Endothelial cell of umbilical vein (primary cell): ENCODE results near the gene GAGE12H. TPM values are rescaled to one million over a fixed set of nuclear protein-coding genes. Genes with fewer than 3 reads are reported as not detected.
"Not testable (repeated sequence)": the region's sequence is repeated elsewhere in the genome, so short reads cannot be mapped to it uniquely, and the experiment has no call there.

ENCODE experiments used
- BruUV-seq: library from RNA; stranded (reverse); fragments of 400-500 nt; replicated peaks from 2 replicates; lab custom pipeline; 2021; lab: Mats Ljungman, UMichigan
- CTCF ChIA-PET: fragments of 300-600, 350-600 bp; sonication (Branson Sonifier 250); formaldehyde crosslinking; loops from one replicate; lab custom pipeline; 2021; ENCODE audit warnings: antibody characterized with exemption, inconsistent platforms; lab: Charles Lee
- POLR2A ChIA-PET: fragments of 300-600, 350-600 bp; sonication (Branson Sonifier 250); formaldehyde crosslinking; loops from one replicate; lab custom pipeline; 2021; ENCODE audit warnings: antibody characterized with exemption, inconsistent platforms; lab: Charles Lee
- DNase-seq: peaks from one replicate; pipeline ENCODE4 v3.0.0-alpha.2; 2011; ENCODE audit warnings: low read depth, low spot score
- FAIRE-seq: peaks from 2 replicates; lab custom pipeline; 2011; peaks lifted over from hg19 to GRCh38; lab: Jason Lieb, UNC
- H2AFZ ChIP-seq: 2 replicates; pipeline ENCODE4 v1.6.0; 2012; ENCODE audit warnings: low read depth, low read length, control low read depth, inconsistent platforms
- H3K27ac ChIP-seq: 2 replicates; pipeline ENCODE4 v1.5.1; 2011; ENCODE audit warnings: low read depth, mild to moderate bottlenecking, control low read depth, low read length, moderate library complexity; ENCODE audit not compliant: insufficient read depth
- H3K27me3 ChIP-seq, 2 experiments: 2 replicates each; pipeline versions ENCODE4 v1.6.0 to v1.6.1; 2011; ENCODE audit warnings: low read length in 2 of 2, mixed read lengths in 1 of 2; ENCODE audit not compliant: control insufficient read depth in 2 of 2, insufficient read depth in 2 of 2
- H3K36me3 ChIP-seq, 2 experiments: 2 replicates in 1 of 2; 3 replicates in 1 of 2; pipeline ENCODE4 v1.5.1; 2011; ENCODE audit warnings: low read length in 2 of 2, mild to moderate bottlenecking in 1 of 2, moderate library complexity in 1 of 2; ENCODE audit not compliant: control insufficient read depth in 2 of 2, insufficient read depth in 2 of 2; ENCODE audit errors: extremely low read depth in 1 of 2
- H3K4me1 ChIP-seq: 3 replicates; pipeline ENCODE4 v1.5.1; 2011; ENCODE audit warnings: mild to moderate bottlenecking, low read length; ENCODE audit not compliant: control insufficient read depth, insufficient read depth; ENCODE audit errors: extremely low read depth
- H3K4me2 ChIP-seq: 2 replicates; pipeline ENCODE4 v1.6.1; 2011; ENCODE audit warnings: low read length, control low read depth, mixed read lengths; ENCODE audit not compliant: insufficient read depth
- H3K4me3 ChIP-seq, 3 experiments: fragments of 200-600 bp in 1 of 3; sonication (generic), shearing (Covaris generic) in 1 of 3; replicated peaks in 1 of 3; 2 replicates each; pipeline ENCODE4 v1.5.1; 2011 to 2016; ENCODE audit warnings: control low read depth in 3 of 3, low read length in 3 of 3, mild to moderate bottlenecking in 2 of 3, inconsistent platforms in 1 of 3, low read depth in 1 of 3, moderate library complexity in 1 of 3; ENCODE audit not compliant: insufficient read depth in 1 of 3
- H3K79me2 ChIP-seq: 2 replicates; pipeline ENCODE4 v1.6.0; 2012; ENCODE audit warnings: low read length, inconsistent platforms; ENCODE audit not compliant: control insufficient read depth, insufficient read depth
- H3K9ac ChIP-seq: replicated peaks from 2 replicates; pipeline ENCODE3; 2011; ENCODE audit warnings: low read length, control low read depth; ENCODE audit not compliant: insufficient read depth; ENCODE audit errors: extremely low read depth
- H3K9me1 ChIP-seq: replicated peaks from 3 replicates; pipeline ENCODE4 v1.6.0; 2011; ENCODE audit warnings: mild to moderate bottlenecking, low read length; ENCODE audit not compliant: control insufficient read depth, insufficient read depth; ENCODE audit errors: extremely low read depth
- H3K9me3 ChIP-seq: replicated peaks from 2 replicates; pipeline ENCODE4 v1.5.1; 2012; ENCODE audit warnings: low read length, inconsistent platforms; ENCODE audit not compliant: control insufficient read depth, insufficient read depth
- H4K20me1 ChIP-seq: replicated peaks from 2 replicates; pipeline ENCODE3; 2011; ENCODE audit warnings: mild to moderate bottlenecking, low read length; ENCODE audit not compliant: control insufficient read depth, insufficient read depth; ENCODE audit errors: extremely low read depth
- dilution Hi-C: fragments of 300-500 bp; cut with MboI; formaldehyde crosslinking; loops from one replicate; pipeline ENCODE4 v1.15.0; 2019; ENCODE audit warnings: low sequenced_read_pairs; ENCODE audit not compliant: extremely low pct_ligation_motif_present
- intact Hi-C: fragments of 100-400 bp; cut with micrococcal nuclease; formaldehyde crosslinking; loops from one replicate; pipeline ENCODE4 v1.10.0; 2022
- polyA plus RNA-seq, 4 experiments: library from polyadenylated mRNA; depleted of rRNA in 3 of 4; stranded (reverse) in 3 of 4; unstranded in 1 of 4; fragments of >200 nt; gene quantifications; 2 replicates each; pipeline versions ENCODE4 v1.2.1 to v1.2.3, GENCODE V29; 2011 to 2012; ENCODE audit warnings: missing spikeins in 1 of 4
- total RNA-seq: library from RNA; stranded (reverse); gene quantifications from 2 replicates; pipeline ENCODE4 v1.2.3, GENCODE V29; 2021

The GAGE12H gene
- total and polyA plus RNA-seq, 2 donors (not counting 3 experiments of a cell fraction or from before 2014, with no cell fraction given) = not detected

DNA sequence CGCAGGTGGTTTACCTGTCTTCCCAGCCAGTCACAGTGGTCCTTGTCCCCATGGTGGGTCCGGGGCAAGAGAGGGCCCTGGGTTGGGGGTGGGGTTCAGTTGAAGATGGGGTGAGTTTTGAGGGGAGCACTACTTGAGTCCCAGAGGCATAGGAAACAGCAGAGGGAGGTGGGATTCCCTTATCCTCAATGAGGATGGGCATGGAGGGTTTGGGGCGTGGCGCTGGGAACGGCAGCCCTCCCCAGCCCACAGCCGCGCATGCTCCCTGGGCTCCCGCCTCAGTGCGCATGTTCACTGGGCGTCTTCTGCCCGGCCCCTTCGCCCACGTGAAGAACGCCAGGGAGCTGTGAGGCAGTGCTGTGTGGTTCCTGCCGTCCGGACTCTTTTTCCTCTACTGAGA is 19.2 kb upstream of the GAGE12H start, which contains the start of gene GAGE12F:
GAGE12F (plus strand) TSS at position 301 of the 400 bp plus-strand sequence. CDS start 1,155 bp downstream, outside the sequence.
- BruUV-seq, FAIRE-seq, H3K9ac ChIP-seq, H3K79me2 ChIP-seq, H3K4me3 ChIP-seq, H4K20me1 ChIP-seq, H3K4me1 ChIP-seq, CTCF ChIA-PET, intact Hi-C loops, H3K4me2 ChIP-seq, H2AFZ ChIP-seq, H3K27me3 ChIP-seq, DNase-seq, H3K27ac ChIP-seq, H3K9me1 ChIP-seq, POLR2A ChIA-PET, dilution Hi-C loops, H3K36me3 ChIP-seq, H3K9me3 ChIP-seq: not testable (repeated sequence)

- H3K4me3 ChIP-seq, DNase-seq, H2AFZ ChIP-seq, H4K20me1 ChIP-seq, H3K4me2 ChIP-seq, H3K79me2 ChIP-seq, H3K36me3 ChIP-seq, H3K9me1 ChIP-seq, H3K27ac ChIP-seq, FAIRE-seq, dilution Hi-C loops, POLR2A ChIA-PET, H3K9ac ChIP-seq, H3K4me1 ChIP-seq, H3K9me3 ChIP-seq, CTCF ChIA-PET, intact Hi-C loops, H3K27me3 ChIP-seq, BruUV-seq: not testable (repeated sequence)
Measured at GRCh38 chrX:49568728-49569127, 11.0 kb upstream of the GAGE12H start.

- H3K9me1 ChIP-seq, H3K79me2 ChIP-seq, H3K9me3 ChIP-seq, FAIRE-seq, H3K4me3 ChIP-seq, H3K4me1 ChIP-seq, BruUV-seq, intact Hi-C loops, H4K20me1 ChIP-seq, POLR2A ChIA-PET, H3K36me3 ChIP-seq, H2AFZ ChIP-seq, H3K27ac ChIP-seq, H3K4me2 ChIP-seq, DNase-seq, dilution Hi-C loops, H3K9ac ChIP-seq, H3K27me3 ChIP-seq, CTCF ChIA-PET: not testable (repeated sequence)
Measured at GRCh38 chrX:49569152-49569551, 10.6 kb upstream of the GAGE12H start.

DNA sequence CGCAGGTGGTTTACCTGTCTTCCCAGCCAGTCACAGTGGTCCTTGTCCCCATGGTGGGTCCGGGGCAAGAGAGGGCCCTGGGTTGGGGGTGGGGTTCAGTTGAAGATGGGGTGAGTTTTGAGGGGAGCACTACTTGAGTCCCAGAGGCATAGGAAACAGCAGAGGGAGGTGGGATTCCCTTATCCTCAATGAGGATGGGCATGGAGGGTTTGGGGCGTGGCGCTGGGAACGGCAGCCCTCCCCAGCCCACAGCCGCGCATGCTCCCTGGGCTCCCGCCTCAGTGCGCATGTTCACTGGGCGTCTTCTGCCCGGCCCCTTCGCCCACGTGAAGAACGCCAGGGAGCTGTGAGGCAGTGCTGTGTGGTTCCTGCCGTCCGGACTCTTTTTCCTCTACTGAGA is 9.6 kb upstream of the GAGE12H start, which contains the start of gene GAGE12G:
GAGE12G (plus strand) TSS at position 301 of the 400 bp plus-strand sequence. CDS start 1,155 bp downstream, outside the sequence.
- FAIRE-seq, H3K9me3 ChIP-seq, H3K79me2 ChIP-seq, POLR2A ChIA-PET, DNase-seq, H3K4me2 ChIP-seq, H3K4me3 ChIP-seq, H2AFZ ChIP-seq, dilution Hi-C loops, H3K9ac ChIP-seq, H3K27ac ChIP-seq, H4K20me1 ChIP-seq, CTCF ChIA-PET, H3K4me1 ChIP-seq, H3K9me1 ChIP-seq, H3K36me3 ChIP-seq, H3K27me3 ChIP-seq, intact Hi-C loops, BruUV-seq: not testable (repeated sequence)
